HG03139 (cell line): Measurements from ENCODE around the gene LCE1A.

Experiments
- ATAC-seq: cut with Tn5 transposase; IDR thresholded peaks from one replicate; pipeline ENCODE4 v1.9.1; 2021; ENCODE audit not compliant: unreplicated experiment

LCE1A gene, protein sequence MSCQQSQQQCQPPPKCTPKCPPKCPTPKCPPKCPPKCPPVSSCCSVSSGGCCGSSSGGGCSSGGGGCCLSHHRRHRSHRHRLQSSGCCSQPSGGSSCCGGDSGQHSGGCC

GRCh38 chr1:152827173-152827572 lies at the start of gene LCE1A:
LCE1A (plus strand) TSS chr1:152827473; CDS start chr1:152827473, 0 bp downstream.
- no peak for ATAC-seq

GRCh38 chr1:152777510-152778137 lies 49.6 kb upstream of the LCE1A start:
- ATAC-seq: no peak

DNA sequence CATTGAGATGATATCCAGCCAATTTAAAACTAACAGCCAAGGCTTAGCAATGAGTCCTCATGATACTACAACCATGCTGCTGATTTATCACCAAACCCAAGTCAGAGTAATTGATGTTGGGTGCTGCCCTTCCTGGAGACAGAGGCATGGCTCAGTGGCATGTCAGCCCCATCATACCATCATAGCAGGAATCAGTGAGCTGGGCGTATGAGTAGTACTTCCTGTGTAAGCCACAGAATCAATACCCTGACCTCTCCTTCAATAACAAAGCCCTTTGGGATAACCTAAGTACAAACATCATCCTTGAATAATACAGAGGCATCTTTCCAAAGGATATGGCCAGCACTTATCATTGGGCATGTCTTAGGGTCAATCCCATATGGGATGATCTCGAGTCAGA lies 44.2 kb upstream of the LCE1A start:
- ATAC-seq: no peak

DNA sequence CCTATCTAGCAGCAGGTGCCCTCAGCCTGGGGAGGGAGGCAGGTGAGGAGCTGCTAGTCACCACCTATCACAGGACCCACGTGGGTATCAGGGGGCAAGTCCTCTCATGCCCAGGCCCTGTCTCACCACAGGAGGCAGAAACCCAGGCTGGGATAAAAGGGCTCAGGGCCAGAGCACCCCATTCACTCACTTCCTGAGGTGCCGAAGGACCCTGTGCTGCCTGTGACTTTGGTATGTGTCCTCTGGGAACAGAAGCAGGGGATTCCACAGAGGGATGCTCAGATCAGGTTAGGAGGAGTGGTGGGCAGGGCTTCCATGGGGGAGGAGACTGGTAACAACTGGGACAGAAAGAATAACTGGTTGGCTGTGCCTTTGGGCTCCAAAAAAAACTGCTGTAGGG lies 41.2 kb upstream of the LCE1A start, which contains the start of gene LCE1E:
LCE1E (plus strand) TSS at position 181 of the 400 bp plus-strand sequence. CDS start 1,043 bp downstream, outside the sequence.
- no peak for ATAC-seq

DNA sequence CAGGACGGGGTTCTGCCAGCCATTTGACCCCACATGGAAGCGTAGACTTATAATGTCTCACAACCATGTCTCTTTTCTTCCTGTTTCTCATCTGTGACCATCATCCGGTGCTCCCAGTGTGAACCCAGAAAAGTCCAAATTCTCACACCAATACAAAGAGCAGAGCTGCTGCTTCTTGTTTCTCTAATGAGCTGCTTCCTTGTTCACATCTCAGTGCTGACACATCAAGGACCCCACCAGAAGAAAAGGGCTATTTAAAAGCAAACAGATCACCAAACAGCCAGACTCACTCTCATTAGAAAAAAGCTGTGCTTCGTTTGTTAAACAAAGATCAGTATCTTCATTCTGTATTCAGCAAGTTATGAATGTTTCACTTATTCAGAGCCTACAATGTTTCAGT lies 31.6 kb upstream of the LCE1A start:
- ATAC-seq: no peak

GRCh38 chr1:152796421-152796820 lies 30.9 kb upstream of the LCE1A start, which contains the start of gene LCE1D:
LCE1D (plus strand) TSS chr1:152796721; CDS start chr1:152797795, 1,074 bp downstream.
- ATAC-seq: no peak

DNA sequence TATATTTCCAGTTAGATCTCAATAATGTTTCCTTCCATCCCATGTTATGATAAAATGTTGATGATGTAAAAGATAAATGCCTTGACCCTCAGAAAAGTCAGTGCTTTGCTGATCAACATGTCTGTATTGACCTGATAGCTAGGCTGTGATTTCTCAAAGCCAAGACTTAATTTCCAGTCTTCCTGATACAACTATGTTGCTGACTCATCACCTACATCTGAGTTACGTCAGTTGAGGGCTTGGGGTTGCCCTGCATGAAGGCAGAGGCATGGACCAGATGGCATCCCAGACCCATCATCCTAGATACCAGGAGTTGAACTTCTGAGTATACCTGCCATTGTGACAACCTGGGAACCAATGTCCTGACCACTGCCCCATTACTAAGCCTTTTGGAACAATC lies 25.9 kb upstream of the LCE1A start:
- ATAC-seq: no peak

- no peak for ATAC-seq
Observed at GRCh38 chr1:152806576-152806975, 20.7 kb upstream of the LCE1A start, which contains the start of gene LCE1C. LCE1C (minus strand) TSS chr1:152806651; CDS start chr1:152805478, 1,173 bp downstream.

GRCh38 chr1:152811050-152811449 lies 16.2 kb upstream of the LCE1A start:
- no peak for ATAC-seq

DNA sequence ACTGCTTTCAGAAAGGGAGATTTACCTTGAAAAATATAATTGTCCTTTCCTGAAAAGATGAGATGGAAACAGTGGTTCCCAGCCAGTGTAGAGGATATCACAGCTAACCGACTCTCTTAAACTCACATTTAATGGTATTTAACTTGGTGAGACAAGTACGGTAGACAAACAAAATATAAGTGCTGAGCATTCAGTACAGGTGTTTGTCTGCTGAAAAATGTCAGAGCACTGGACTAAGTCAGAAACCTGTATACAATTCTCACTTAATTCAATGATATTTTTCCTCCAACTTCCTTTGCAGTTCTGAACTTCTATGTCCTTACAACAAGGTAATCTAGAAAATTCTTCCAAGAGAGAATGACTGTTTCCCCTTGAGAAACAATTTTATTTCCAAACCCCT lies 15.6 kb upstream of the LCE1A start, which contains the start of gene LCE1B:
LCE1B (plus strand) TSS at position 301 of the 400 bp plus-strand sequence. CDS start 476 bp downstream, outside the sequence.
- no peak for ATAC-seq

- no peak for ATAC-seq
Observed at GRCh38 chr1:152817309-152817708, 10.0 kb upstream of the LCE1A start.

GRCh38 chr1:152823294-152823693 lies 4.0 kb upstream of the LCE1A start:
- no peak for ATAC-seq

- no peak for ATAC-seq
Observed at GRCh38 chr1:152824964-152825363, 2.3 kb upstream of the LCE1A start.

GRCh38 chr1:152836870-152837269 lies 9.6 kb downstream of the LCE1A start:
- no peak for ATAC-seq

DNA sequence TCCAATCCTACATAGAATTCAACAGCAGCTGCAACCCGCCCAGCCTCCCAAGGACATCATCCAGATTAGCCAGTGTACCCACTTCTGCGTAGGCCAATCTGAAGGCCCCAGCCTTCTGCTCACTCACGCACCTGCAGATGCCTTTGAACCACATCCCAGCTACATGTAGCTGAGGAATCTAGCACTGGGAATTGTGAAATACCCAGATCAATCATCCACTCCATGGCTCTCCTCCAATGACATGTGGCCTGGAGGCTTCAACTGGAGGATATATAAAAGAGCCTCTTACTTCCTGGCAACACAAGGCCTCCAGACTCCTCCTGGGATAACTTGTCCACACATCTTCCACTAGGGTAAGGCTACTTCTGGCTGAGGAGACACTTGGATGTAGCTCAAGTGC lies 15.3 kb downstream of the LCE1A start, which contains the start of gene LCE6A:
LCE6A (plus strand) TSS at position 301 of the 400 bp plus-strand sequence. CDS start 665 bp downstream, outside the sequence.
- no peak for ATAC-seq

DNA sequence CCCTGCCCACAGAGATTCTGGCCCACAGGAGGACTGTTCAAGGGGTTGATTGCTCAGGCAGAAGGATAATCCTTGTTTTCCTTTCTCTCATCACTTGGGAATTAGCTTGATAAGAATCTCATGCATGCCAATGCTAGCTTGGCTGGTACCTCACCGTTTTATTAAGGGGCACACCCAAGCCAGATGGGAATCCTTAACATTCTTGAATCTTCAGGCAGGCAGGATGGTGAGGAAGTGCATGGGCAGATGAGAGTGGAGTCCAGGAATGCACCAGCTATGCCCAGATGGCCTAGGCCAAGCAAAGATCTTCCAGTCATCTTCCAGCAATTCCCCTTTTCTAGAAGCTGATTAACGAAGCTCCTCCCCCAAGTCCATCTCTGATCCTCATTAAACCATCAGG lies 28.4 kb downstream of the LCE1A start:
- no peak for ATAC-seq

DNA sequence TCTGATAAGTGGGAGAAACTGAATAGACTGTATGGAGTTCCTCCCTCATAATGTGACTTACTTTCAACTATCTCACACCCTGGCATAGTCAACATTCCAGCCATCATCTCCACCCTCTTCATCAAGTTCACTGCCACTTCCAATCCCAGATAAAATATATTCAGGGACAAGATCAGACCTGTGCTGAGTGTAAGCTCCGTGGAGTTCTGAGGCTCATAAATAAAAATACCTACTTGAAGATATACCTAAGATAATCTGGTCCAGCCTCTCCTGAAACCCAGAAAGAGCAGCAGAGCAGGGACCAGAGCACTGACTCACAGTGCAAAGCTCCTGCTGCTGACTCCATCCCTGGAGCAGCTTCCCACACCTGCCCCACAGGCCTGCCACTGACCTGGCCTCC lies 30.8 kb downstream of the LCE1A start:
- no peak for ATAC-seq

DNA sequence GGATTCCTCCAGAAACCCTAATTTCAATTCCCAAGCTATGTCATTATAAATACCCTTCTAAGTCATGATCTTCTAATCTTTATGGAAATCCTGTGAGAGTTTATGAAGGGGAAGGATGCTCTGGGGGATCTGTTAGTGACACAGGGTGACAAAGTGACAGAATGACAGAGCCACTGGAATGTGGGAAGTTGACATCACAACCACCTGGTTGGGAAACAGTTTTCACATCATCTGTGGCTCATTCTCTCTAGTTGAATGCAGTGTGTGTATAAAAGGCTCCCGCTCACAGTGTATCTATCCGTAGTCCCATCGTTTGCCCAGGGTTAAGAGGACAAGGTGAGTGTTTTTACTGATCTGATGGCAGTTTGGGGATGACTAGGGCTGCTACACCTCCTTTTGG lies 32.4 kb downstream of the LCE1A start, which contains the start of gene LCE7A:
LCE7A (plus strand) TSS at position 301 of the 400 bp plus-strand sequence. CDS start 702 bp downstream, outside the sequence.
- ATAC-seq: no peak

GRCh38 chr1:152860129-152860528 lies 32.9 kb downstream of the LCE1A start:
- ATAC-seq: no peak

- ATAC-seq: no peak
Observed at GRCh38 chr1:152861374-152861773, 34.1 kb downstream of the LCE1A start.

DNA sequence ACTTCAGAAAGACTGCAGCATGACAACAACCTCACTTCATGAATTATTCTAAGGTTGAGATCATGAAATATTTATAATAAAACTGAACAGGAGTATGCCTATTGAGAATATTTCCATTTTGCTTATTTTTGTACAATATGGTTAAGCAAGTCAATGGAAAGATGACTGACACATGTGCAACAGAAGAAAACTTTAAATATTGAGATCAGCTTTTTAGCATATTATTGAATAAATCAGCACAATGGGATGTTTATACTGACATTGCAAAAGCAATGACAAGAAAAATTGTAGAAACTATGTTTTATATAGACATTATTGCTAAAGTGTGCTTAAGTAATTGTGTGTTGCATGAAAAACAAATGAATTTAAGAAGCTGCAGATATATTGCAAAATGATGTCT lies 37.2 kb downstream of the LCE1A start:
- no peak for ATAC-seq

GRCh38 chr1:152866321-152866720 lies 39.0 kb downstream of the LCE1A start:
- ATAC-seq: no peak
